Activated CD4-positive, alpha-beta T cell treated with anti-CD3 and anti-CD28 coated beads, Interleukin-2, amount 50 U/mL, for 16 hours (primary cell): Measurements from ENCODE around the gene CHRNA3.
A peak's percentile ranks its signal among the peaks of the same experiment; 100 is the strongest.
"Not testable (repeated sequence)": the region's sequence is repeated elsewhere in the genome, so short reads cannot be mapped to it uniquely, and the experiment has no call there.

Experiments used
- DNase-seq: peaks from one replicate; pipeline ENCODE4 v3.0.0-alpha.2; 2020

The CHRNA3 gene

DNA sequence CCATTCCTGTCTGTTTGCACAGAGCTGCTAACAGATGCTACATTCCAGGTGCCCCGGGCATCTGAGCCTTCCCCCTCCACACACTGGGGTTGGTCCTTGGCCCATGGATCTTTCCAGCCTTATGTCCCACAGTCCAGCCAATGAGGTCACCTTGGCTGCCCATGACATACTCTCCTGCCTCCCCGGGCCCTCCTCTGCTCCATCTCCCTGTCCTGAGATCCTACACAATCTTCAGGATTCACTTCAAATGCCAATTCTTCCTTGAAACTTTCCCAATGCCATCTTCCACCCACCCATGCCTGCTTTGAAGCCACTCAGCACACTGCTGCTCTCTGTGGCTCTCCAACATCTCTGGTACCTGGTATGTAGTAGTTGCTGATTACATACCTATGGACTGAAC, 4.3 kb downstream of the CHRNA3 start:
- DNase-seq: no peak

- DNase-seq: no peak
Observed at GRCh38 chr15:78615151-78615589, 5.6 kb downstream of the CHRNA3 start.

- DNase-seq: no peak
Observed at GRCh38 chr15:78614021-78614420, 6.8 kb downstream of the CHRNA3 start.

DNA sequence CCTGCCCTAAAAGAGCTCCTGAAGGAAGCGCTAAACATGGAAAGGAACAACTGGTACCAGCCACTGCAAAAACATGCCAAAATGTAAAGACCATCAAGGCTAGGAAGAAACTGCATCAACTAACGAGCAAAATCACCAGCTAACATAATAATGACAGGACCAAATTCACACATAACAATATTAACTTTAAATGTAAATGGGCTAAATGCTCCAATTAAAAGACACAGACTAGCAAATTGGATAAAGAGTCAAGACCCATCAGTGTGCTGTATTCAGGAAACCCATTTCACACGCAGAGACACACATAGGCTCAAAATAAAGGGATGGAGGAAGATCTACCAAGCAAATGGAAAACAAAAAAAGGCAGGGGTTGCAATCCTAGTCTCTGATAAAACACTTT, 11.2 kb downstream of the CHRNA3 start:
- DNase-seq: not testable (repeated sequence)

DNA sequence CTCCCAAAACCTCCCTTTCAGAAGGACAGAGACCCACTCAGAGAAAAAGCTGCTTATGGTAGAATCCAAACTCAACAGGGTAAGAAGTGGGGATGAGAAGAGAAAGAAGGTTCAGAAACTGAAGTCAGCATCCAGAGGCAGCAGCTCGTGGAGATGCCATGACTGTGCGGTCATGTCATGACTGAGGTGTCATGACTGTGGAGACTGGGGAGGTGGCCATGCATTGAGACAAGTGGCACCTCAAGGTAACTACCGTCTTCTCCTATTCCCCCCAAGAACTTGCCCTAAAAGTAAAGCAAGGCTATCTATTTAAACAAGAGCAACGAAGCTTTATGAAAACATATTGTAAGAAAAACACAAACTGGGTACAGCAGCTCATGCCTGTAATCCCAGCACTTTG, 15.1 kb downstream of the CHRNA3 start:
- no peak for DNase-seq

- DNase-seq: no peak
Observed at GRCh38 chr15:78605201-78605600, 15.6 kb downstream of the CHRNA3 start.

GRCh38 chr15:78604420-78604819, 16.4 kb downstream of the CHRNA3 start:
- DNase-seq: no peak

DNA sequence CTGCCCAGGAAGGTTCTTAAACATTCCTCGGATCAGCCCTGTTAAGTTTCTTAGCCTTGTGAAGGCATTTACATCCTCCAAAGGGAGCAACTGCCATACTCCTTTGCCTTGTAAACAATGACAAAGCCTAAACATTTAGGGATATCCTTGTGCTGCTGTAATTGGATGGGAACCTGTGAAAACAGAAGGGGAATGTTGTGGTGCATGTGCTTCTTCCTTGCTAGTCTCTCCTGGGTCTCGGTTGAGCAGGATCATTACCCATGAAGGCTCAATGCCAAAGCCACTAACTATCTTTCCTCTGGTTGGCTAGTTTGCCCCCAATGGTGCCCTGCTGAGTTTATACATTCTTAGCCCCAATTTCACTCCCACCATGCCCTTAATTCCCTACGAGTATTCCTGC, 17.3 kb downstream of the CHRNA3 start:
- no peak for DNase-seq

DNA sequence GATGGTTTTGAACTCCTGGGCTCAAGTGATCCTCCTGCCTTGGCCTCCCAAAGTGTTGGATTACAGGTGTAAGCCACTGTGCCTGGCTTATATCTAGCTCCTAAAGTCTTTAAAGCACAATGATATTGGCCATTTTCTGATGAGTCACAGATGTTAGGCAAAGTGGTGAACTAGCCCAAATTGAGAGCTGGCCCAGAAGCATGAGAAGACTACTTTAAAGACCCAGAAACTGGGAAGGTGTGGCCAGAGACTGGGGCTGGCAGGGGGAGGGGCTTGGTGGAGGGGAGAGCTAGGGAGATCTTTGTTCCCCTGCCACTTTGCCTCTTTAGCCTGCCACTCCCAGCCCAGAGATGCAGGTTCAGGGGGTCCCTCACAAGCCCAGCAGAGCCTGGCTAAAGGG, 21.6 kb downstream of the CHRNA3 start:
- DNase-seq: no peak

DNA sequence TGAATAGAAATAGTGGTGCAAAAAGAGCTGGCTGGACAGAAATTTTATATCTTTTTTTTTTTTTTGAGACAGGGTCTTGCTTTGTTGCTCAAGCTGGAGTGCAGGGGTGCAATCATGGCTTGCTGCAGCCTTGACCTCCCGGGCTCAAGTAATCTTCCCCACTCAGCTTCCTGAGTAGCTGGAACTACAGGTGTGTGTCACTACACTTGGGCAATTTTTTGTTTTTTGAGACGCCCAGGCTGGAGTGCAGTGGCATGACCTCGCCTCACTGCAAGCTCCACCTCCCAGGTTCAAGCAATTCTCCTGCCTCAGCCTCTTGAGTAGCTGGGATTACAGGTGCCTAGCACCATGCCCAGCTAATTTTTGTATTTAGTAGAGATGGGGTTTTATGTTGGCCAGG, 22.4 kb downstream of the CHRNA3 start:
- no peak for DNase-seq

DNA sequence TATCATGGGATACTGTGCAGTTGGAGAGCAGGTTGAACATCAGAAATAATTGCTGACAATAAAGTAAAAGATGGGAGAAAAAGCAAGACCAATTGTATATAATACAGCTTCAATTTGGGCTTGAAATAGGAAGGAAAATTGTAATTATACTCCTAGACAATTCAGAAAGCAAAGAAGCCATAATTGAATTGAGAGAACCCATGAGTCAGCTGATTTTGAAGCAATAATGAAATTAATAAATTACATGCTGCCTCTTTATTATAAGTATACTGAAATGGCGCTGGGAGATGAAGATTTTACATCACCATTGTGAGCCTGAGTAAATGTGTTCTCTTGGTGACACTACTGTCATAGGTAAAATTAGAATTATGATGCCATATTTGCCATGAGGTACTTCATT, 23.2 kb downstream of the CHRNA3 start:
- DNase-seq: no peak

GRCh38 chr15:78574944-78575343, 45.9 kb downstream of the CHRNA3 start:
- no peak for DNase-seq

GRCh38 chr15:78573416-78573815, 47.4 kb downstream of the CHRNA3 start:
- no peak for DNase-seq

- DNase-seq: no peak
Observed at GRCh38 chr15:78571382-78571781, 49.4 kb downstream of the CHRNA3 start.

DNA sequence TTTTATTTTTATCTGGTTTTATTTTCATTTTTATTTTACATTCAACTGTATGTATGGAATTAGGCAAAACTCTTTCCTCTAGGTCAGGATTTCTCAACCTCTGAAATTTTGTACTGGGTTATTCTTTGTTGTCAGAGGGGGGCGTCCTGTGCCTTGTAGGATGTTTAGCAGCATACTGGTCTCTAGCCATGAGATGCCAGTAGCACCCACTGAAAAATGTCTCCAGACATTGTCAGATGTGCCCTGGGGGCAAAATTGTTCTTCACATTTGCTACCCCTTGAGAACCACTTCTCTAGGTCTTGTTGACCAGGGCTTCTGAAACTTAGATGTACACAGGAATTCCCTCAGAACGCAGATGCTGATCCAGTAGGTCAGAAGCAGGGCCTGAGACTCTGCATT, 50.1 kb downstream of the CHRNA3 start:
- no peak for DNase-seq

GRCh38 chr15:78567531-78567930, 53.3 kb downstream of the CHRNA3 start:
- no peak for DNase-seq

DNA sequence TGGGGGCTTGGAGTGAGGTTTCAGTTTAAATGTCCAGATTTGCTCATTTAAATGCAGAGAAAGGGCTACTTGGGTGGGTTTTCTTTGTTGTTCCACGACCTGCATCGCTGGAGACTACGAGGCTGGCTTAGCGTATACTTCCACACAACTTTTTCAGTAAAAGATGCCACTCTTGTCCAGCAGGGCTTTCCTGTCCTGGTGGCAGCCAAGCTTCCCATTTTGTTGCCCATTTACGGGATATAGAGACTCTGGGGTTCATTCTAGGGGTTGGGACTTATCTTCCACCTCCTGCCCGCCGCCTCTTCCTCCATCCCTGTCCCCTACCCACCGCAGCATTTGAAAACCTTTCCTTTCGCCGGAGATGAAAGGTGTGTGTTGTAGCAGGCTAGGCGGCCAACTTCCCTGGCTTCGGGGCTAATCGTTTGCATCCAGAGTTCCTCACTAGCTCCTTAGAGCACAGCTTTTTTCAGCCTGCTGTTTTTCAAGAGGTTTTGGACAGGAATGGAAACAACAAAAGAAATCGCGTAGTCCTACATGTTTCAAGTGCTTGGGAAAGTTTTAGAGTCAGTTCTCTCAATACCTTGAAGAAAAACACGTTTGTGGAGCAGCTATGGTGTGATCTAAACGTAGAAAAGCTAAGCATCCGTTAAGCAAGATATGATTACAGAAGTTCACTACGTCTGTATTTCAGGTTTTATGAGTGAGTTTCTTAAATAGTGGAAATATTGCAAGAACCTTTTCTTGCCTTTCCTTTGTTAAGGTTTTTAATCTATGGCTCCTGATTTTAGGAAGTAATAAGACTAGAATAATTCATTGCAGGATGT, 54.6 kb downstream of the CHRNA3 start:
- no peak for DNase-seq

GRCh38 chr15:78565097-78565950, 55.5 kb downstream of the CHRNA3 start, which contains the start of gene CHRNA5:
TSS of gene CHRNA5 (plus strand) at chr15:78565520. CDS start at chr15:78565720, 200 bp downstream.
- DNase-seq: peak; percentile 84

GRCh38 chr15:78564743-78565096, 56.1 kb downstream of the CHRNA3 start:
- no peak for DNase-seq

GRCh38 chr15:78563092-78563491, 57.7 kb downstream of the CHRNA3 start:
- no peak for DNase-seq

- DNase-seq: no peak
Observed at GRCh38 chr15:78561490-78561889, 59.3 kb downstream of the CHRNA3 start.

- DNase-seq: not testable (repeated sequence)
Observed at GRCh38 chr15:78560201-78560600, 60.6 kb downstream of the CHRNA3 start.

DNA sequence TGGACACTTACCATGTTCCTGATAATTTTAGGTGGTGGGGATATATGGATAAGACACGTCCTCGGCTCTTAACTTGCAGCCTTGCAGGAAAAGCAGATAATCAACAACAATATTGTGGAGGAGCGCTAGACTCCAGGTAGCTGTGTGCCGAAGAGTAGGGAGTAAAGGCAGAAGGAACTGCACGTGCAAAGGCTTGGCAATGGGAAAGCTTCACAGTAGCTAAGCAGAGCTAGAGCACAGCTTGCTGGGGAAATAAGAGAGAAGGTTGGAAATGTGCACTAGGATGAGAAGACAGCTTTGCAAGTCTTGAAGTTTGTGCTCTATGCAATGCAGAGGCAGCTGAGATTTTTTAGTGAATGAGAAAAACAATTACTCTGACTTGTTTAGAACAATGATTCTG, 68.2 kb downstream of the CHRNA3 start:
- no peak for DNase-seq

DNA sequence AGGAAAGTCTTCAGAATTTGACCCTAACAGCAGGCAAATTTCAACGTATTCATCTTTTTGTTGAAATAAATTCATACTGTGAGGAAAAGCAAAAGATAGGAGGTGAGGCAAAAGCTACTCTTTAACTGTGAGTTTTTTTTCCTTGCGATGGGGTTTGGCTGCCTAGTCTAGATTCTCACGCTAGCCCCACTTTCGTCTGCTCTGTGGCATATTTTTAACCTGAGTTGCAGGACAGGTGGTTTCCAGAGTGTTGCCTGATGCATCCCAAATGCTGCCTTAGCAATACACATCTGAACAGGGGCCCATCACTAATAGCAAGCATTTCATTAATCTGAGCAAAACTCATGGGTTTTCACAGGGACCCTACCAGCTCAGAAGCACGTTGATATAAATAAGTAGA, 68.9 kb downstream of the CHRNA3 start:
- no peak for DNase-seq
